ENCODE data around the gene AKR1E2. TPM values are rescaled to one million over a fixed set of nuclear protein-coding genes. Genes with fewer than 3 reads are reported as not detected.

AKR1E2 gene
- total and polyA plus RNA-seq, 10 of the 15 experiments (the other 5 are each of a cell fraction or from before 2014, with no cell fraction given), result not detected

- no peaks in the 10 kb centered on the region for H3K36me3 ChIP-seq (ENCODE audit: control insufficient read depth in 2 of 2, insufficient read depth in 2 of 2, low read length in 1 of 2)
- POLR2A ChIA-PET, result no interaction called here
- RAD21 ChIA-PET (ENCODE audit: unreplicated experiment), result no interaction called here
- FAIRE-seq, result no peak
- no peak for ATAC-seq
- H2AFZ ChIP-seq (ENCODE audit: control insufficient read depth, low read depth, low read length), result no peak overlapping the region
- TF ChIP-seq IRF5 (IDR thresholded peaks at IDR 0.05; ENCODE audit: borderline replicate concordance) (no peak), CBFB (IDR thresholded peaks at IDR 0.05; ENCODE audit: low read depth) (no peak), KDM1A (IDR thresholded peaks at IDR 0.05; ENCODE audit: borderline replicate concordance) (no peak), ZBED1 (IDR thresholded peaks at IDR 0.05; ENCODE audit: borderline replicate concordance) (no peak), BACH1 (IDR thresholded peaks at IDR 0.05; ENCODE audit: borderline replicate concordance) (no peak), NR2C1 (IDR thresholded peaks at IDR 0.05) (no peak), USF2 (IDR thresholded peaks at IDR 0.05; ENCODE audit: borderline replicate concordance, low read depth, low read length) (no peak), FOXM1 (IDR thresholded peaks at IDR 0.05; ENCODE audit: low read depth, low read length) (no peak), PAX8 (IDR thresholded peaks at IDR 0.05) (no peak), NKRF (conservative IDR thresholded peaks at IDR 0.05) (no peak), PKNOX1 (IDR thresholded peaks at IDR 0.05) (no peak), SIN3A (IDR thresholded peaks at IDR 0.05; ENCODE audit: low read depth, low read length) (no peak), HDGF (IDR thresholded peaks at IDR 0.05) (no peak), RELB (IDR thresholded peaks at IDR 0.05; ENCODE audit: low read depth) (no peak), SKIL (IDR thresholded peaks at IDR 0.05; ENCODE audit: low read depth, poor library complexity, severe bottlenecking) (no peak), MTA3 (IDR thresholded peaks at IDR 0.05; ENCODE audit: borderline replicate concordance, low read length) (no peak)
- H3K27me3 ChIP-seq (replicated peaks in 1 of 2; ENCODE audit: control insufficient read depth in 2 of 2, insufficient read depth in 2 of 2, low read length in 1 of 2), result no peaks in the 10 kb centered on the region
- H3K4me2 ChIP-seq (ENCODE audit: control insufficient read depth, insufficient read depth), result no peak overlapping the region
- BruUV-seq (replicated peaks), result no TSS peak
- H4K20me1 ChIP-seq (ENCODE audit: control insufficient read depth, insufficient read depth), result no peaks in the 10 kb centered on the region
- CTCF ChIA-PET, result no interaction called here
- H3K4me1 ChIP-seq (ENCODE audit: control insufficient read depth, insufficient read depth, low read length), result no peaks in the 10 kb centered on the region
- H3K27ac ChIP-seq (ENCODE audit: control insufficient read depth, insufficient read depth), result no peak overlapping the region
- no peak overlapping the region for H3K4me3 ChIP-seq
- SMC1A ChIA-PET (ENCODE audit: uncharacterized antibody, unreplicated experiment), result no interaction called here
- intact Hi-C loops (cut with micrococcal nuclease; ENCODE audit: unreplicated experiment) (no loop called here), in situ Hi-C loops (cut with MboI) (no loop called here)
- no peaks in the 10 kb centered on the region for H3K9me3 ChIP-seq (replicated peaks; ENCODE audit: control insufficient read depth, insufficient read depth, low read length)
- no peak overlapping the region for H3K9ac ChIP-seq (ENCODE audit: control insufficient read depth, insufficient read depth, low read length)
- no peaks in the 10 kb centered on the region for H3K79me2 ChIP-seq (ENCODE audit: control insufficient read depth, insufficient read depth, low read length)
- 58% methylated on average over 4 of the region's 4 CpGs for WGBS (ENCODE audit: insufficient coverage, insufficient replicate concordance, low lambda C conversion rate, missing lambda C conversion rate)
- DNase-seq (ENCODE audit: low read depth, low spot score), result no peak
These were observed 35.1 kb upstream of the AKR1E2 start for GRCh38 chr10:4790922-4791321.

Measured in GM12878 (cell line).